Activated B cell treated with CpG ODN at 0.5 μM for 24 hours (primary cell): Measurements from ENCODE around the gene OVCH1. TPM values are rescaled to one million over a fixed set of nuclear protein-coding genes. Genes with fewer than 3 reads are reported as not detected.
A peak's percentile ranks its signal among the peaks of the same experiment; 100 is the strongest.
"Not testable (repeated sequence)": the region's sequence is repeated elsewhere in the genome, so short reads cannot be mapped to it uniquely, and the experiment has no call there.

Source experiments
- ATAC-seq: fragments of 200-7000 bp; cut with Tn5 transposase; one replicate; pipeline ENCODE4 v1.10.0; 2021; ENCODE audit warnings: low read depth, mild to moderate bottlenecking, moderate library complexity
- CTCF ChIA-PET: fragments of 350-600 bp; sonication (Branson Sonifier 250); formaldehyde crosslinking; loops from one replicate; lab custom pipeline; 2021; ENCODE audit warnings: antibody characterized with exemption; lab: Charles Lee
- POLR2A ChIA-PET: fragments of 350-600 bp; sonication (Branson Sonifier 250); formaldehyde crosslinking; loops from one replicate; lab custom pipeline; 2021; ENCODE audit warnings: antibody characterized with exemption; lab: Charles Lee
- DNase-seq: peaks from one replicate; pipeline ENCODE4 v3.0.0; 2022
- H3K27ac Mint-ChIP-seq: one replicate; pipeline ENCODE4 v1.8.0; 2020; ENCODE audit warnings: mixed read lengths
- H3K27me3 Mint-ChIP-seq: one replicate; pipeline ENCODE4 v1.8.0; 2021; ENCODE audit warnings: mixed read lengths
- H3K36me3 Mint-ChIP-seq: one replicate; pipeline ENCODE4 v1.8.0; 2021; ENCODE audit warnings: low read depth, mixed read lengths
- H3K4me1 Mint-ChIP-seq: one replicate; pipeline ENCODE4 v1.8.0; 2021; ENCODE audit warnings: mixed read lengths
- H3K4me3 Mint-ChIP-seq: one replicate; pipeline ENCODE4 v1.8.0; 2020; ENCODE audit warnings: mild to moderate bottlenecking, mixed read lengths
- H3K9me3 Mint-ChIP-seq: one replicate; pipeline ENCODE4 v1.8.0; 2020; ENCODE audit warnings: mixed read lengths
- intact Hi-C: fragments of 100-400 bp; cut with micrococcal nuclease; formaldehyde crosslinking; loops from one replicate; pipeline ENCODE4 v1.15.1; 2024
- total RNA-seq: library from RNA; stranded (reverse); gene quantifications from 2 replicates; pipeline ENCODE4 v1.2.3, GENCODE V29; 2022
- TF ChIP-seq, protein P1 (sequence below): fragments of 200-600 bp; IDR thresholded peaks from one replicate; pipeline ENCODE4 v1.8.0; 2022; ENCODE audit warnings: antibody characterized with exemption, mild to moderate bottlenecking

Gene OVCH1
- total RNA-seq, 1 donor from 2014 or later, result not detected

DNA sequence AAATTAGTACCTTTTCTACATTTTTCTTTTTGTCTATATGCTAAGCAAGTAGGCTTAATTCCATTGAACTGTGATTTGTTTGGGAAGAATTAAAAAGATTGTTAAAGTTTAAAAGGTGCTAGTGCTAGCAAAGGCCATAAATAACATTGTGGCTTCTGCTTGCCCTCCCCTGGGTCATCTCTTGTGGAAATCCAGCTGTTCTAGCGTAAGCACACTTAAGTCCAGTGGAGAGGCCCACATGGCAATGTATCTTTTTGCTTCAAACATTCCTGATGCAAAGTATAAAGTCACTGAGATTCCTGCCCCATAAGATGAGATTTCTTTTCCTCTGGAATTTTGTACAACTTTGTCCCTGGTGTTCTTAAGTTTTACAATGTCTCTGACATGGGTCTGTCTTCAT is 102.1 kb downstream of the OVCH1 start:
- Mint-ChIP-seq H3K4me3 (no peak overlapping the region), H3K27ac (no peak overlapping the region), H3K27me3 (peaks cover 13% of the 10 kb centered on the region), H3K4me1 (no peaks in the 10 kb centered on the region), H3K9me3 (no peaks in the 10 kb centered on the region), H3K36me3 (no peaks in the 10 kb centered on the region)
- no peak for ATAC-seq
- intact Hi-C loops, result no loop called here
- CTCF ChIA-PET, result no interaction called here
- POLR2A ChIA-PET, result no interaction called here
- TF ChIP-seq, protein P1, sequence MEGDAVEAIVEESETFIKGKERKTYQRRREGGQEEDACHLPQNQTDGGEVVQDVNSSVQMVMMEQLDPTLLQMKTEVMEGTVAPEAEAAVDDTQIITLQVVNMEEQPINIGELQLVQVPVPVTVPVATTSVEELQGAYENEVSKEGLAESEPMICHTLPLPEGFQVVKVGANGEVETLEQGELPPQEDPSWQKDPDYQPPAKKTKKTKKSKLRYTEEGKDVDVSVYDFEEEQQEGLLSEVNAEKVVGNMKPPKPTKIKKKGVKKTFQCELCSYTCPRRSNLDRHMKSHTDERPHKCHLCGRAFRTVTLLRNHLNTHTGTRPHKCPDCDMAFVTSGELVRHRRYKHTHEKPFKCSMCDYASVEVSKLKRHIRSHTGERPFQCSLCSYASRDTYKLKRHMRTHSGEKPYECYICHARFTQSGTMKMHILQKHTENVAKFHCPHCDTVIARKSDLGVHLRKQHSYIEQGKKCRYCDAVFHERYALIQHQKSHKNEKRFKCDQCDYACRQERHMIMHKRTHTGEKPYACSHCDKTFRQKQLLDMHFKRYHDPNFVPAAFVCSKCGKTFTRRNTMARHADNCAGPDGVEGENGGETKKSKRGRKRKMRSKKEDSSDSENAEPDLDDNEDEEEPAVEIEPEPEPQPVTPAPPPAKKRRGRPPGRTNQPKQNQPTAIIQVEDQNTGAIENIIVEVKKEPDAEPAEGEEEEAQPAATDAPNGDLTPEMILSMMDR, result no peak
- no peak for DNase-seq

DNA sequence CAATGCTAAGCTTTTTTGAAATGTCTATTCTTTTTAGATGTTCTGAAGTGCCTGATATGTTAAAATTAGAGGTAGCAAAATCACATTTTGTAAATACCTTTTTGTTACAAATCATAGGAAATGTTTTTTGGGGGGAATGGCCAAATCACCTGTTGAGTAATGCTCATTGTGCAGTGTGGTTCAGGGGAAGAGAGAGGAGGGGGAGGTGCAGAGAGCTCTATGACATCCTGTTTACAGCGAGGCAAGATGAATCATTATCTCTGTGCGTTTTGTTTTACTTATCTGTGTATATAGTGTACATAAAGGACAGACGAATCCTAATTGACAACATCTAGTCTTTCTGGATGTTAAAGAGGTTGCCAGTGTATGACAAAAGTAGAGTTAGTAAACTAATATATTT is 107.1 kb downstream of the OVCH1 start:
- not testable (repeated sequence) for ATAC-seq

DNA sequence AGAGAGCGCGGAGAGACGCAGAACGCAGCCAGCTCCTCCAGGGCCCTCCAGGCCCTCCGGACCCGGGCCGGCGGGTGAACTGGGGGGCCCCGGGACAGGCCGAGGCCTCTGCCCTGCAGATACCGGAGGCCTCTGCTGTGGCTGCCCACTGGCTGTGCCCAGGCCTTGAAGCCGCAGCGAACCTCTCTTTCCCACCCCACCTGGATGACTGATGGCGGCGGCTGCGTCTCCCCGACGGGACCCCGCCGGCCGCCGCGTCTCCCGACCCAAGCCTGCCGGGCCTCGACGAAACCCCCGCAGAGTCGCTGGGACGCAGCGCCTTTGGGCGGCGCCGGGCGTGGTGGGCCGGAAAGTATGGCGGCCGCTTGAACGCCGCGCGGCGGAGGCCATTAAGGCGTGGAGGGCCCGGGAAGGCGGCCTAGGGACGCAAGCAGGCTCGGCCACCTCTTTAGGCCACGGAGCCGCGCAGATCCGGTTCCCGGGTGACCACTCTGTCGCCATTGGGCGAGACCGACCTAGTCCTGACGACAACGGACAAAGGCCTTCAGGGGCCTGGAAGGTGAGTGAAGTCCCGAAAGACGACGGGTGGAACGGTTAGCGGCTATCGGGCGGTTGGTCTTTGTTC is 108.1 kb downstream of the OVCH1 start:
- no peaks in the 10 kb centered on the region for H3K27me3 Mint-ChIP-seq
- DNase-seq (no peak), ATAC-seq (no peak)
- H3K9me3 Mint-ChIP-seq, result no peaks in the 10 kb centered on the region
- no peak overlapping the region for H3K4me3 Mint-ChIP-seq
- ChIA-PET CTCF (no interaction called here), POLR2A (no interaction called here)
- no peak overlapping the region for H3K27ac Mint-ChIP-seq
- TF ChIP-seq, protein P1, result no peak
- H3K36me3 Mint-ChIP-seq, result no peaks in the 10 kb centered on the region
- intact Hi-C loops, result loop anchor here (10.0 kb wide), 1 partner anchor 1935 kb away; the partner anchor contains the start of gene SINHCAF
- no peaks in the 10 kb centered on the region for H3K4me1 Mint-ChIP-seq

More for the DNA sequence above, 107.1 kb downstream of the OVCH1 start:
- POLR2A ChIA-PET, H3K9me3 Mint-ChIP-seq, CTCF ChIA-PET, H3K36me3 Mint-ChIP-seq, H3K27me3 Mint-ChIP-seq, DNase-seq, H3K4me3 Mint-ChIP-seq, H3K4me1 Mint-ChIP-seq, intact Hi-C loops: not testable (repeated sequence)
- peak overlapping the region; percentile 10 for H3K27ac Mint-ChIP-seq

DNA sequence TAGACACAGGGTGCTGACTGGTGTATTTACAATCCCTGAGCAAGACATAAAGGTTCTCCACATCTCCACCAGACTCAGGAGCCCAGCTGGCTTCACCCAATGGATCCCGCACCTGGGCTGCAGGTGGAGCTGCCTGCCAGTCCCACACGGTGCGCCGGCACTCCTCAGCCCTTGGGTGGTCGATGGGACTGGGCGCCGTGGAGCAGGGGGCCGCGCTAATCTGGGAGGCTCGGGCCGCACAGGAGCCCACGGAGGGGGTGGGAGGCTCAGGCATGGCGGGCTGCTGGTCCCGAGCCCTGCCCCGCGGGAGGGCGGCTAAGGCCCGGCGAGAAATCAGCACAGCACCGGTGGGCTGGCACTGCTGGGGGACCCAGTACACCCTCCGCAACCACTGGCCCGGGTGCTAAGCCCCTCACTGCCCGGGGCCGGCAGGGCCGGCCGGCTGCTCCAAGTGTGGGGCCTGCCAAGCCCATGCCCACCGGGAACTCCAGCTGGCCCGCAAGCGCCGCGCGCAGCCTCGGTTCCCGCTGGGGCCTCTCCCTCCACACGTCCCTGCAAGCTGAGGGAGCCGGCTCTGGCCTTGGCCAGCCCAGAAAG is 111.3 kb downstream of the OVCH1 start:
- intact Hi-C loops, result loop anchor here (10.0 kb wide), 1 partner anchor 1939 kb away; the partner anchor contains the start of gene SINHCAF
- H3K4me3 Mint-ChIP-seq, POLR2A ChIA-PET, H3K27ac Mint-ChIP-seq, H3K27me3 Mint-ChIP-seq, H3K36me3 Mint-ChIP-seq, ATAC-seq, DNase-seq, H3K9me3 Mint-ChIP-seq, H3K4me1 Mint-ChIP-seq, CTCF ChIA-PET: not testable (repeated sequence)

DNA sequence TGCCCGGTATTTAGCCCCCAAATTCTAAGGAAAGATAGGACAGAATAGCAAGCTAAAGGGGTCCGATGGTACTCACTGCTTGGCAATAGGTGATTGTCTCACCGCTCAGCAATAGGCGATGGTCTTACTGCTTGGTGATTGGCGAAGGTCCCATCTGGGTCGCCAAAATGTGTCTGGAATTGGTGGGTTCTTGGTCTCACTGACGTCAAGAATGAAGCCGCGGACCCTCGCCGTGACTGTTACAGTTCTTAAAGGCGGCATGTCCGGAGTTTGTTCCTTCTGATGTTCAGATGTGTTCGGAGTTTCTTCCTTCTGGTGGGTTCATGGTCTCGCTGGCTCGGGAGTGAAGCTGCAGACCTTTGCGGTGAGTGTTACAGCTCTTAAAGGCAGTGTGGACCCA is 112.3 kb downstream of the OVCH1 start:
- ATAC-seq, H3K27ac Mint-ChIP-seq, H3K27me3 Mint-ChIP-seq, CTCF ChIA-PET, H3K4me3 Mint-ChIP-seq, H3K9me3 Mint-ChIP-seq, DNase-seq, POLR2A ChIA-PET, H3K36me3 Mint-ChIP-seq: not testable (repeated sequence)
- peaks cover 13% of the 10 kb centered on the region for H3K4me1 Mint-ChIP-seq
- intact Hi-C loops, result loop anchor here (10.0 kb wide), 1 partner anchor 1940 kb away; the partner anchor contains the start of gene SINHCAF

DNA sequence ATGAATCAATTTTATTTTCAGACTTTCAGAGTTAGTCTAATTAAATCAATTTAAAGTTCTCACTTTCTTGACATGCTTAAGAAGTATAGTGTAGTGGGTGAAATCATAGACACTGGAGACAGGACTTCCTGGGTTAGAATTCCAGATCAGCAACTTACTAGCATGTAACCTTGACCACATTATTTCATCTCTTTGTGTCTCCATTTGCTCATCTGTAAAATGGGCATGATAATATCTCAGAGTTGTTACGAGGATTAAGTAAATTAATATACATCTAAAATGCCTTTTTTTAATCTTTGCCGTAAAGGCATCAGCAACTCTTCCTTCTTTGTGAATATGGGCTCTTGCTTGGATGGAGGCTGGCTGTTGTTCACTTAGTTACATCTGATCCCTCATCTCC is 115.2 kb downstream of the OVCH1 start:
- ChIA-PET CTCF (no interaction called here), POLR2A (no interaction called here)
- Mint-ChIP-seq H3K36me3 (peaks cover 11% of the 10 kb centered on the region), H3K27me3 (no peaks in the 10 kb centered on the region), H3K4me1 (peaks cover 31% of the 10 kb centered on the region), H3K27ac (peak overlapping the region; percentile 94), H3K9me3 (no peaks in the 10 kb centered on the region), H3K4me3 (peak overlapping the region; percentile 94)
- intact Hi-C loops, result loop anchor here (5.0 to 10.0 kb wide), 3 partner anchors 235 to 1943 kb away; partner anchors contain the start of genes FAR2 and SINHCAF
- TF ChIP-seq, protein P1, result no peak
- DNase-seq (no peak), ATAC-seq (no peak)
